ENCODE measurements around the gene MYO19.

DNA sequence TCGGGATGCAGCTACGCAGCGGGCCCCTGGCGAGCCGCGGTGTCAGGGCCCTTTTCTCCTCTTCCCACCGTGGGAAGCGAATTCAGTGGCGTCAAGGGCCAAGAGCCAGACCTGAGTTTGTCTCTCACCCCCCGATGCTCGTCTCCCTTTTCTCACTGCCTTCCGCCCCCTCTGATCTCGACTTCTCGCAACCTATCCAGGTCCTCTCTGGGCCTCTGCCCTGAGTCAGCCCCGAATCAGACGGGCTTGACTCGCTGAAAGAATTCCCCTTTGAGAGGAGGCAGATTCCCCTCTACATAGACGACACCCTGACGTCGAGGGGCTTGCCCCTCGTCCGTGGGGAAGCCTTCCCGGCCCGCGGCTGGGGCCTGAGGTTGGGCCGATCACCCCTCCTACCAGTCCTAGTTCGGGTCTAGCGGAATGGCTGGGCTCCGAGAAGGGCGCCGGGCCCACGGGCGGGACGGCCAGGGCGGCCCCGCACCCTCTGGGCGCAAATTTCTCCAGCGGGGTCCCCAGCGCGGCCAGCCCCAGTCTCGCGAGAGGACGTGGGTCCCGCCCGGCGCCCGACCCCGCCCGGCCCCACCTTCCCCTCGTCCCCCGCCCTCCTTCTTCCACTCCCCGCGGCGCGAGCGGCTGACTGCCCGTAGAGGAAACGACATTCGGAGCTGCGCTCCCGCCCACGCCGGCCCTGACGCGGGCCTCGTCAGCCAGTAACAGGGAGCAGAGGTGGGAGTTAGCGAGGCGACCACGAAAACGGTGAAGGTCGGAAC, 9.8 kb upstream of the MYO19 start, which contains the start of gene GGNBP2:
- TF ChIP-seq, protein P1, sequence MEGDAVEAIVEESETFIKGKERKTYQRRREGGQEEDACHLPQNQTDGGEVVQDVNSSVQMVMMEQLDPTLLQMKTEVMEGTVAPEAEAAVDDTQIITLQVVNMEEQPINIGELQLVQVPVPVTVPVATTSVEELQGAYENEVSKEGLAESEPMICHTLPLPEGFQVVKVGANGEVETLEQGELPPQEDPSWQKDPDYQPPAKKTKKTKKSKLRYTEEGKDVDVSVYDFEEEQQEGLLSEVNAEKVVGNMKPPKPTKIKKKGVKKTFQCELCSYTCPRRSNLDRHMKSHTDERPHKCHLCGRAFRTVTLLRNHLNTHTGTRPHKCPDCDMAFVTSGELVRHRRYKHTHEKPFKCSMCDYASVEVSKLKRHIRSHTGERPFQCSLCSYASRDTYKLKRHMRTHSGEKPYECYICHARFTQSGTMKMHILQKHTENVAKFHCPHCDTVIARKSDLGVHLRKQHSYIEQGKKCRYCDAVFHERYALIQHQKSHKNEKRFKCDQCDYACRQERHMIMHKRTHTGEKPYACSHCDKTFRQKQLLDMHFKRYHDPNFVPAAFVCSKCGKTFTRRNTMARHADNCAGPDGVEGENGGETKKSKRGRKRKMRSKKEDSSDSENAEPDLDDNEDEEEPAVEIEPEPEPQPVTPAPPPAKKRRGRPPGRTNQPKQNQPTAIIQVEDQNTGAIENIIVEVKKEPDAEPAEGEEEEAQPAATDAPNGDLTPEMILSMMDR (IDR thresholded peaks at IDR 0.05), result no peak
- peak; percentile 87 to 91 for TF ChIP-seq POLR2A (IDR thresholded peaks at IDR 0.05)

Data from adrenal gland (tissue), 5 donors.